Stimulated activated CD4-positive, alpha-beta T cell treated with anti-CD3 and anti-CD28 coated beads, Interleukin-1b, Interleukin-23, amount 100 ng/mL, for 24 hours (primary cell): ENCODE data around the gene ZMYM2.

Source experiments
- DNase-seq, 4 experiments: peaks; one replicate each; pipeline ENCODE4 v3.0.0-alpha.2; 2020; ENCODE audit warnings: low read depth in 4 of 4, low spot score in 1 of 4

The ZMYM2 gene

GRCh38 chr13:20044086-20044485 lies 85.6 kb downstream of the ZMYM2 start:
- DNase-seq, result no peak

GRCh38 chr13:20045950-20046548 lies 87.5 kb downstream of the ZMYM2 start:
- no peak for DNase-seq

DNA sequence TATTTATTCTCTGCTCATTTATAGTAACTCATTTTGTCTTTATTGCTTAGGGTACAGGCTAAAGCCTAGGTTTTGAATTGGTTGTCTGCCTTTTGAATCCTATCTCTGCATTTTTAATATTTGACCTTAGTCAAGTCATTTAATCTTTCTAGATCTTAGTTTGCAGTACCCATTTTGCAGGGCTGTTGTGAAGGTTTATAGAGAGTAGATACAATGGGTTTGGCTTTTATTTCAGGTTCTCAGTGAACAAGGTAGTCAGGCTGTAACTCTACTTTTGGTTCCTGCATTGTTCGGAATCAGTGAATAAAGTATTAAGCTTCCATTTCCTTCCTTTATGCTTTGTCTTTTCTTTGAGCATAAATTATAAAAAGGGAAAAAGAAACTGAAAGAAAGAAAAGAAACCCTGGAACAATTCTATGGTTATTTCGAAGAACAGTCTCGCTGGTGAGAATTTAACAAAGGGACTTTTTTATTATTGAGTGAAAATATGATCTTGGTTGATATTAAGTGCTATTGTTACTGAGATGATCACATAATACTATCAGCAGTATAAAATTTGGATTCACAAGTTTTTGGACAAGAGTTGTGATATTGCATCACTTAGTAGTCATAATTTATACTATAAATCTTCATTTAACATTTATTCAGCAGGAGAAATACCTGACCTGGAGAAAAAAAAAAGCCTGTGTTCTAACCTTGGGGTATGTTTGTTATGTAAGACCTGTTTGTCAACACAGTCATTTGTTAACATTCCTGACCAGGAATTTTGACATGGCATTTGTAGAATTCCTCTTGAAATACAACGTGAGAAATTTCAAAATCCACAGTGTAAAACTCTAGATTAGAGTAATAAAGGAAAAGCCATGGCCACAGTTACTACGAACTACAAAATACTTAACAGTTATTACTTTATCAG lies 91.3 kb downstream of the ZMYM2 start:
- no peak for DNase-seq

DNA sequence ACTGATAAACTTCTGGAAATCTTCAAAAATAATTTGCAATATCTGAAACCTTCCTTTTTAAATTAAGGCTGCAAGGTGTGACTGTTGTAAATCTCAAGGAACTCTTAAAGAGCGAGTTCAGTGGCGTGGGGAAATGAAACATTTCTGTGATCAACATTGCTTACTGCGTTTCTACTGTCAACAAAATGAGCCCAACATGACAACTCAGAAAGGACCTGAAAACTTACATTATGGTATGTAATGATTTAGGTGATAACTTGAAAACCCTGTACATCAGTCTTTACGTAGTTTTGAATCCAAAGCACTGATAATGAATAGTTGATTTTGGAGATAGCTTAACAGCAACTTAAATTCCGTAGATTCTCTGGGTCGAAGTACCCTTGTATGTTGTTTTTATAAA lies 92.8 kb downstream of the ZMYM2 start:
- DNase-seq, result no peak

DNA sequence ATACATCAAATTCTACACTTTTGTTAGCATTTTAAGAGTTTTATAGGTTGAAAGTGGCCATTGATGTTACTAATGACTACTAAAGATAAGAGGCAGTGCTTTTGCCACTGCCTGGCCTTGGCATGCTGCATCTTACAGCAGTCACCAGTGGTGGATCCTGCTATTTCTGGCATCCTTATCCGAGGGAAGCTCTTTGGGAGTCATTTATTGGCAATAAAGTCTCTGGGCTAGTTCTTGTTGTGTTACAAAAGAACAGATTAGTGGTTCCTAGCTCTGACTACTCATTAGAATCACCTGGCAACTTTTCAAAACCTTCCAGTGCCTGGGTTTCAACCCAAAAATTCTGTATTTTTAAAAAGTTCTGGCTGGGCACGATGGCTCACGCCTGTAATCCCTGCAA lies 94.5 kb downstream of the ZMYM2 start:
- DNase-seq, result no peak

- no peak for DNase-seq
These were observed 95.4 kb downstream of the ZMYM2 start for GRCh38 chr13:20053891-20054290.

- DNase-seq, result no peak
These were observed 96.1 kb downstream of the ZMYM2 start for GRCh38 chr13:20054586-20054985.

DNA sequence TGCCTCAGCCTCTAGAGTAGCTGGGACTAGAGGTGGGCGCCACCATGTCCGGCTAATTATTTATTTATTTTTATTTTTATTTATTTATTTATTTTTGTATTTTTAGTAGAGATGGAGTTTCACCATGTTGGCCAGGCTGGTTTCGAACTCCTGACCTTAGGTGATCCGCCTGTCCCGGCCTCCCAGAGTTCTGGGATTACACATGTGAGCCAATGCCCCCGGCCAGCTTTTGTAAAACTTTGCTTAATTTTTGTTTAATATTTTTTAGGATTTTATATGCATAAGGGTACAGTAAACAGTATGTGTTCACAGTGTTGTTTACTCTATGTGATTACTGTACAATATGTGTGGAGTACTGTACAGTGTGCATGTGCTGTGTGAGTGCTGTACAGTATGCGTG lies 98.7 kb downstream of the ZMYM2 start:
- no peak for DNase-seq

GRCh38 chr13:20057963-20058362 lies 99.4 kb downstream of the ZMYM2 start:
- DNase-seq, result no peak

DNA sequence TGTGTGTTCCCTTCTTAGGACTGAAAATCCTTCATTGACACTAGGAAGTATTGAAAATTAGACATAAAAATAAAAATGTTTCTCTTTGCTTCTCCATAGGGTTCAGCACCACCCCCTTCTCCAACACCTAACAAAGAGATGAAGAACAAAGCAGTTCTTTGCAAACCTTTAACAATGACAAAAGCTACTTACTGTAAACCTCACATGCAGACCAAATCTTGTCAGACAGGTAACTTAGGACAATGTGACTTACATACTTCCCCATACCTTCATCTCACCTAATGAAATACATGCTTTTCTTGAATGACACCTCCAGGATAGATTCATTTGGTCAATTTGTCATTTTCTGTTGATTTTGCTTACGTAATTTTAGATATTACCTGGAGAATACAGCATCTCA lies 99.9 kb downstream of the ZMYM2 start:
- no peak for DNase-seq

- DNase-seq, result no peak
These were observed 105.6 kb downstream of the ZMYM2 start for GRCh38 chr13:20064128-20064527.

DNA sequence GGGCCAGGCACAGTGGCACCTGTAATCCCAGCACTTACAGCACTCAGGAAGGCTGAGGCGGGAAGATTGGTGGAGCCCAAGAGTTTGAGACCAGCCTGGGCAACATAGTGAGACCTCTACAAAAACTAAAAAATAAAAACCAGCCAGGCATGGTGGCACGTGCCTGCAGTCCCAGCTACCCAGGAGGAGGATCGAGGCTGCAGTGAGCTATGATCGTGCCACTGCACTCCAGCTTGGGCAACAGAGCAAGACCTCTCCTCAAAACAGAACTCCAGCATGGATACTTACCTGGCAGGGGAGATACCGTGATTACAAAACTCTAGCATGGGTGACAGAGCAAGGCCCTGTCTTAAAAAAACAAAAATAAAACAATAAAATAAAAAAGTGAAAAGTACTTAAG lies 107.0 kb downstream of the ZMYM2 start:
- DNase-seq, result no peak

- no peak for DNase-seq
These were observed 111.4 kb downstream of the ZMYM2 start for GRCh38 chr13:20069956-20070355.

DNA sequence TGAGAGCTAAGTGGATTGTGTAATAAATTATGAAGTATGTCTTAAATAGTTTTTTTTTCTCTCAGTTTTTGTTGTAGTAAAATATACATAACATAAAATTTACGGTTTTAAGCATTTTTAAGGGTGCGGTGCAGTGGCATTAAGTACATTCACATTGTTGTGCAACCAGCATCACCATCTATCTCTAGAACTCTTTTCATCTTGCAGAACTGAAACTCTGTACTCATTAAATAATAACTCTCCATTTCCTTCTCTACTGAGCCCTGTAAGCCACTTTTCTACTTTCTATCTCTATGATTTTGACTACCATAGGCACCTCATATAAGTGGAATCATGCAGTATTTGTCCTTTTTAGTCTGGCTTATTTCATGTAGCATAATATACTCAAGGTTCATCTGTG lies 115.2 kb downstream of the ZMYM2 start:
- no peak for DNase-seq

GRCh38 chr13:20074966-20075365 lies 116.4 kb downstream of the ZMYM2 start:
- no peak for DNase-seq

DNA sequence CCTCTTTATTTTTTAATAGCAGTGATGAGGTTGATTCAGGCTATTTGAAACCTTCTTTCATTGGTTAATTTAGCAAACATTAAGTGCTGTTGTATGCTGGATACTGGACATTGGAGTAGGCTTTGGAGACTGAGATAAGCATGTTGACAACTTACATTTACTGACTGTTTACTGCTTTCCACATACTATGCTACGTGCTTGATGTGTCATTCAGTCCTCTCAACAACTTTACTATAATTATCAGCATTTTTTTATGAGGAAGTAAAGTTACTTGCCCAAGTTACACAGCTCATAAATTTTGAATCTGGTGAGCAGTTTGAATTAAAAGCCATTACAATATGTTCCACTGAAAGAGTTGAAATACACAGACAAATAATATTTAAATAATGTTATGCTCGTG lies 118.6 kb downstream of the ZMYM2 start:
- no peak for DNase-seq

GRCh38 chr13:20080377-20081164 lies 122.0 kb downstream of the ZMYM2 start:
- DNase-seq, result no peak

GRCh38 chr13:20090349-20090748 lies 131.8 kb downstream of the ZMYM2 start:
- no peak for DNase-seq

GRCh38 chr13:20093951-20094350 lies 135.4 kb downstream of the ZMYM2 start:
- DNase-seq, result no peak

- DNase-seq, result no peak
These were observed 140.8 kb downstream of the ZMYM2 start for GRCh38 chr13:20099319-20099718.

GRCh38 chr13:20101467-20102316 lies 143.2 kb downstream of the ZMYM2 start:
- no peak for DNase-seq
